ENCODE measurements around the gene TIMM23. TPM values are rescaled to one million over a fixed set of nuclear protein-coding genes. Genes with fewer than 3 reads are reported as not detected.

TIMM23 gene
- total and polyA plus RNA-seq, 2 donors from 2014 or later, result 52.0 to 107 TPM

DNA sequence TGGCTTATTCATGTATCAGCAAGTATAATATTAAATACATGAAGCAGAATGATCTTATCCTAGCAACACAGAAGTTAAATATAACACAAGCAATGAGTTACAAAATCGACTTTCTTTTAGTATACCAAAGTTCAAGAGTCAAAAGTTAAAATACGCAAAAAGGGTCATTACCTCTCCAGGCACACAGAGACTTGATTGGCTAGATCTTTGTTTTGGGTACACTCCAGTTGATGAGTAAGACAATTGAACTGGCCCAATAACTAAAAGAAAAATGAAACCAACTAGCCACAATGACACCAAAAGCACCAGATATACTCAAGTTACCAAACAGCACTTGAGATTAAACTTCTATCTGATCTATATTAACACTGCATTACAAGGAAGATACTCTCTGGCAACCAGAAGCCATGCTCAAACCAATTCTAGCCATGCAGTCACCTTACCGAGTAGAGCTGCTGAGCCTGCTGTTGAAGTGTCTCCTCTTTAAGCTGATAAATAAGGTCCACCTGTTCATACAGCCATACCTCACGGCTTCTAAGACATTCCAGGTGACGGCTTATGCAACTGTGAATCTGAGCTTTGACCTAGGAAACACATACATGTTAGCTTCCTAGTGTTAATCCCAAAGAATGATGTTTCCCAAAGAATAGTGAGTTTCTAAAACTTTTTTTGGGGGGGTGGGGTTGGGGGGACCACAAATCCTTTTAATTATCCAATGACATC lies 42.6 kb downstream of the TIMM23 start:
- no peak for TF ChIP-seq CTCF (IDR thresholded peaks at IDR 0.05; ENCODE audit: borderline replicate concordance, extremely low read depth, insufficient read depth)
- Histone ChIP-seq H3K9ac (ENCODE audit: low read length in 3 of 3) (no peak overlapping the region), H3K4me1 (ENCODE audit: control insufficient read depth in 2 of 3, insufficient read depth in 2 of 3, low read depth in 1 of 3, low read length in 3 of 3) (peaks cover 0 to 18% (median 16%) of the 10 kb centered on the region in 3 donors), H3K27me3 (ENCODE audit: control insufficient read depth, insufficient read depth, low read length) (no peaks in the 10 kb centered on the region), H3K36me3 (ENCODE audit: control insufficient read depth in 2 of 3, insufficient read depth in 3 of 3, low read length in 3 of 3) (peaks cover 8 to 43% (median 25%) of the 10 kb centered on the region in 3 donors), H3K9me3 (ENCODE audit: control insufficient read depth in 2 of 3, insufficient read depth in 1 of 3, low read length in 3 of 3) (no peaks in the 10 kb centered on the region), H3K4me3 (ENCODE audit: low read length in 3 of 3) (no peak overlapping the region), H3K27ac (ENCODE audit: low read depth in 2 of 2, low read length in 2 of 2) (no peak overlapping the region)
- intact Hi-C loops (cut with DNase I), result no loop called here
- FAIRE-seq (no peak), DNase-seq (no peak)

- no peaks in the 10 kb centered on the region for H3K27me3 ChIP-seq (ENCODE audit: control insufficient read depth, insufficient read depth, low read length)
- H3K36me3 ChIP-seq (ENCODE audit: control insufficient read depth in 2 of 3, insufficient read depth in 3 of 3, low read length in 3 of 3), result peaks cover 8 to 32% (median 15%) of the 10 kb centered on the region in 3 donors
- TF ChIP-seq CTCF (IDR thresholded peaks at IDR 0.05; ENCODE audit: borderline replicate concordance, extremely low read depth, insufficient read depth), result no peak
- H3K9ac ChIP-seq (ENCODE audit: low read length in 3 of 3), result no peak overlapping the region
- DNase-seq, result no peak
- H3K4me3 ChIP-seq (ENCODE audit: low read length in 3 of 3), result no peak overlapping the region
- no peak for FAIRE-seq
- intact Hi-C loops (cut with DNase I), result no loop called here
- H3K27ac ChIP-seq (ENCODE audit: low read depth in 2 of 2, low read length in 2 of 2), result no peak overlapping the region
- H3K4me1 ChIP-seq (ENCODE audit: control insufficient read depth in 2 of 3, insufficient read depth in 2 of 3, low read depth in 1 of 3, low read length in 3 of 3), result peaks cover 2 to 24% (median 21%) of the 10 kb centered on the region in 3 donors
- no peaks in the 10 kb centered on the region for H3K9me3 ChIP-seq (ENCODE audit: control insufficient read depth in 2 of 3, insufficient read depth in 1 of 3, low read length in 3 of 3)
Measured at GRCh38 chr10:46016190-46016589, 43.9 kb downstream of the TIMM23 start.

DNA sequence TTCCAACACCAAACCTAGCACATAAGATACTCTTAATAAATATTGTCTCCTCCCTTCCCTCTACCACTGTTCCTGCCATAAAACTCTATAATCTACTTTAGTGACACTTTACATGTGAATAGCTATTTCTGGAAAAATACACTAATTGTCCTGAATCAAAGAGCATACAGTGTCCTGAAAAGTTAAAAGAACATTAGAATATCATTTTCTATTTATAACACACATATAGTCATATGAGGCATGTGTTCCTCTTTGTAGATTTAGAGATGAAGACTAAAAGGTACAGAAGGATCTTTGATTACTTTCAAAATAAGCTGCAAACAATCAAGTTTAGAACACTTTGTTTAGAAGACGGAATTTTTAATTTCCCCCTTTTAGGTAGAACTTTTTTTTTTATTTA lies 44.5 kb downstream of the TIMM23 start:
- Histone ChIP-seq H3K4me3 (ENCODE audit: low read length in 3 of 3) (no peak overlapping the region), H3K9me3 (ENCODE audit: control insufficient read depth in 2 of 3, insufficient read depth in 1 of 3, low read length in 3 of 3) (no peaks in the 10 kb centered on the region), H3K36me3 (ENCODE audit: control insufficient read depth in 2 of 3, insufficient read depth in 3 of 3, low read length in 3 of 3) (peaks cover 8 to 28% (median 15%) of the 10 kb centered on the region in 3 donors), H3K27me3 (ENCODE audit: control insufficient read depth, insufficient read depth, low read length) (no peaks in the 10 kb centered on the region), H3K4me1 (ENCODE audit: control insufficient read depth in 2 of 3, insufficient read depth in 2 of 3, low read depth in 1 of 3, low read length in 3 of 3) (peaks cover 2 to 24% (median 21%) of the 10 kb centered on the region in 3 donors), H3K9ac (ENCODE audit: low read length in 3 of 3) (no peak overlapping the region), H3K27ac (ENCODE audit: low read depth in 2 of 2, low read length in 2 of 2) (no peak overlapping the region)
- DNase-seq (no peak), FAIRE-seq (no peak)
- no peak for TF ChIP-seq CTCF (IDR thresholded peaks at IDR 0.05; ENCODE audit: borderline replicate concordance, extremely low read depth, insufficient read depth)
- intact Hi-C loops (cut with DNase I), result no loop called here

Measured in kidney (tissue), 14 donors.